Stimulated activated CD4-positive, alpha-beta T cell treated with anti-CD3 and anti-CD28 coated beads, Interleukin-15, amount 100 ng/mL, for 48 hours (primary cell): ENCODE measurements around the gene S100A4.
A peak's percentile ranks its signal among the peaks of the same experiment; 100 is the strongest.
"Not testable (repeated sequence)": the region's sequence is repeated elsewhere in the genome, so short reads cannot be mapped to it uniquely, and the experiment has no call there.

Source experiments
- DNase-seq, 2 donors: peaks; one replicate each; pipeline ENCODE4 v3.0.0-alpha.2; 2020; ENCODE audit warnings: low read depth in 2 of 2

The S100A4 gene

DNA sequence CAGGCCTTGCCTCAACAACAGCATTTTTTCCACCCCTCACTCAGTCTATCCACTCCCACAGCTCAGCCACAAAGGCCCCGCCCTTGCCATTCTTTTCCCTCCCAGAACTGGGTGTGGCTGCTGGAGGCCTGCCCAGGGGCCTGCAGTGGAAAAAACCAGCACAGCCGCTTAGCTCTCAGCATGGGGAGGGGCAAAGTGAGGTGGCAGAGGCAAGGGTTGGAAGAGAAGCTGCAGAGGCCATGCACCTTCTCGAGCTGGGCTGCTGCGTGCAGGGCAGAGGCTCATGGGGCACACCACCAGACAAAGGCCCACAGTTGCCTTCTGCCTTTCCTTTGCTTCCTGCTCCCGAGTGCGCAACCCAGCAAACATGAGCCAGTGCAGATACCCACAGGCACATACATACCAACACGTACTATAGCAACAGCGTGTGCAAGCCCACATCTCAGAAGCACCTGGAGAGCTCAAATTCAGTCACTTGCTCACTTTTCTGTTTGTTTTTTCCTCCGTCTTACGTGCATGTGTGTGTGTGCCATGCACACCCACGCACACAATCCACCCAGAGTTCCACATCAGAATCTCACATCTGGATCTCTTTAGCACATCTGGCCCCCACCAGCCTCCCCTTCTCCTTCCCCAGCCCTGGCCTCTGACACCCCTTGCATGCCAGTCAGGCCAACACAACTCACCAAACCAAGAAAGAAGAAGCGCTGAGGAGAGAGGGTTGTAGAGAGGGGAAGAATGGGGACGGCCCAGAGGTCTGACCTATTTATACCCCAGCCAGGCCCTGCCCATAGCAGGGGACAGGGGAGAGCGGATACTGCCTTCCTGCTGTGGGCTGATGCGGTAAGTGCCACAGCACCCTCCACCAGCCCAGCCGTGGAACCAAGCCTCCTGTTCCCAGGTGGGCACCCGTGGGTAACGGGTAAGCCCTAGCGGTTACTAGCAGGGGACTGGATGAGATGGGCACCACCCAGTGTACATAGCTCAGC lies at the start of gene S100A4:
Gene S100A4 (minus strand): TSS at position 740 of the 989 bp plus-strand sequence. CDS start 1,012 bp downstream, outside the sequence.
- peak; percentile 90 to 94 for DNase-seq

DNA sequence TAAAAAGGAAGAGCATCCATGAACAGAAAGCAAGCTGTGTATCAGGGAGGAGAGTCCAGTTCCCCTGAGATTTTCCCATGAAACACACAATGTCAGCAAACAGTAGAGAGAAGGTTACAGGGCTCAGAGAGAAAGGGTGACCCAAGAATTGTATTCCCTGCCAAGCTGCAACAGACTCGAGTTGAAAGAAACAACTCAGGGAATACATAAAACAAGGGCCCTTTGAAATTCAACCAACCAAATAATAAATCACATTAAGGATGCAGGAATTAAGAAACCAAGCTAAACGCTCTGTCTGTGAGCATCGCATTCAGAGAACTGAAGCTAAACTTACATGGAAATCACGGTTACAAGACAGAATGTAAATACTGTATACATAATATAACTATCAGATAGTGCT lies 47.1 kb upstream of the S100A4 start:
- DNase-seq, result no peak

DNA sequence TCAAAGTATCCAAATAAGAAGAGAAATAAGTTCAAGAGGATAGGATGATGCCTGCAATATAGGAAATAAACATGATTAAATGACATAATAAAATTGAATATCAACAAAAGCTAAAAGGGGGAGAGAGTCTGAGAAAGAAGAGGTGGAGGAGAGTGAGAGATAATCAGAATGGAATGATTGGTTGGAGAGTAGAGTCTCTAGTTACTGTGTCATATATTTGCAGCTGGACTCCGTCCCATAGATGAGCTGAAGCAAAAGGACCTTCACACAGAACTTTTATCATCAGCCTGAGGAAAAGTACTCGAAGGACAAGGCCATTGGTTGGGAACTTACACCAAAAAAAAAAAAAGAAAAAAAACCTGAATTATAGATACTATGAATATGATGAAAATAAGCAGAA lies 42.9 kb upstream of the S100A4 start:
- no peak for DNase-seq

DNA sequence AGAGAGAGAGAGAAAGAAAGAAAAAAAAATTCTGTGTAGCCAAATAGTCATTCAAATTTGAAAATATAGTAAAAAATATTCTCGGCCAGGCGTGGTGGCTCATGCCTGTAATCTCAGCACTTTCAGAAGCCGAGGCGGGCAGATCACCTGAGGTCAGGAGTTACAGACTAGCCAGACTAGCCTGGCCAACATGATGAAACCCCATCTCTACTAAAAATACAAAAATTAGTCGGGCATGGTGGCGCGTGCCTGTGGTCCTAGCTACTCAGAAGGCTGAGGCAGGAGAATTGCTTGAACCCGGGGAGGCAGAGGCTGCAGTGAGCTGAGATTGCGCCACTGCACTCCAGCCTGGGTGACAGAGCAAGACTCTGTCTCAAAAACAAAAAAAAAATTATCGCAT lies 42.4 kb upstream of the S100A4 start:
- not testable (repeated sequence) for DNase-seq

DNA sequence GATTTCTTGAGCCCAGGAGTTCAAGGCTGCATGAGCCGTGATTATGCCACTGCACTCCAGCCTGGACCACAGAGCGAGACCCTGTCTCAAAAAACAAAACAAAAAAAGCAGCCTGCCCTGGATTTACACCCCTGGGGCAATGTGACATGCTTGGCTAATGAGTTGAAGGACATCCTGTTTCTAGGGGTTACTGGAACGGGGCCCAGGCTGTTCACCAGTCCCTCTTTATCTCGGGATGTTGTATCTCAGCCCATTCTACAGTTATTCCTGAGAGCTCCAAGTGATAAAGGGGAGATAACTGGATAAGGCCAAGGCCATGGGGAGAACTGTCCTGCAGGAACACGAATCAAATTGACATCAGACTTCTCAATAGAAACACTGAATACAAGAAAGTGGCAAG lies 41.7 kb upstream of the S100A4 start:
- no peak for DNase-seq

DNA sequence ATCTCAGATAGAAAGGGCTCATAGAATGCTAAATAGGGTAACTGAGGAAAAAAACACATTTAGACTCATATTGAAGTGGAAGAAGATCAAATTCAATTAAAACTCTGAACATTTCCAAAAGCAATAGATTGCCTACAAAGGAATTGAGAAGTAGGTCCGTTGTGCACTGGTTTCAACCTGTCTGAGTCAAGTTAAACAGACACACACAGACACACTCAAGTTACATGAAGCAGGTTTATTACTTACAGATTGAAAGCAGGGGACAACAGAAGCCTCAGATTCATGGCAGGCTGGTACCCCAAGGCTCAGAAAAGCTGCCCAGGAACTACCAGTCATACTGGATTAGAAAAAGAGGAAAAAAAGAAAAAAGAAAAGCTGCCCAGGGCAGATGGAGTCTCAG lies 40.7 kb upstream of the S100A4 start:
- no peak for DNase-seq

DNA sequence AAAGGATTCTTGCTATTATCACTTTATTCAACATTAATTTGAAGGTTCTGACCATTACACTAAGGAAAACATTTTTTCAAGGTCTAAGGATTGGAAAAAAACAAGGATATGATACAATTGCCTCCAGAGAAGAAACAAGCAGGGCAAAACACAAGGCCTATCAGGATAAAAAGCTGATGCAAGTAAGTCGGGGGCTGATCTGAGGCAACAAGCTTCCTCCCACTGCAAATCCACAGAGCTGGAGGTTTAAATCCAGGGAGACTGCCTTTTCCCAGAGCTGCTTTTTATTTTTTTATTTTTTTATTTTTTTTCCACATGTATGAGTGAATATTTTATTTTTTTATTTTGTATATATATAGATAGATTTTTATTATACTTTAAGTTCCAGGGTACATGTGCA lies 39.4 kb upstream of the S100A4 start:
- DNase-seq, result no peak

DNA sequence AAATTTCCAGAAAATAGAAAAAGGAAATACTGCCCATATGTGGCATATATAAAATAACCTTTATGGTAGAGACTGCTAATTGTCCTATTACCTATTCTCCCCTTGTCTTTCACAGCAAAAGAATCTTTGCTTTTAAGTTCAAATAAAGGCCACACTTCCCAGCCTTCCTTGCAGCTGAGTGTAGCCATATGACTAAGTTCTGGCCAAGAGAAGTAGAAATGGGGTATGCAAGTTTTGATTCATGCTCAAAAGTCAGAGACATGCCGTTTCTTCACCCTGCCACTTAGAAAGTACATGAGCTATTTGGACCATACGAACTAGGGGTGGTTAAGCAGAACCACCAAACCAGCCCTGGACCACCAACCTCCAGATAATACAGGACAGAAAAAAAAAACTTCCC lies 38.4 kb upstream of the S100A4 start:
- no peak for DNase-seq

DNA sequence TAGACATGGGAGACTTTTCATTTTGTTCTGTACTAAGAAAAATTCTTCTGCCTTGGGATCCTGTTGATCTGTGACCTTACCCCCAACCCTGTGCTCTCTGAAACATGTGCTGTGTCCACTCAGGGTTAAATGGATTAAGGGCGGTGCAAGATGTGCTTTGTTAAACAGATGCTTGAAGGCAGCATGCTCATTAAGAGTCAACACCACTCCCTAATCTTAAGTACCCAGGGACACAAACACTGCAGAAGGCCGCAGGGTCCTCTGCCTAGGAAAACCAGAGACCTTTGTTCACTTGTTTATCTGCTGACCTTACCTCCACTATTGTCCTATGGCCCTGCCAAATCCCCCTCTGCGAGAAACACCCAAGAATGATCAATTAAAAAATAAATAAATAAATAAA lies 37.9 kb upstream of the S100A4 start:
- DNase-seq, result not testable (repeated sequence)

DNA sequence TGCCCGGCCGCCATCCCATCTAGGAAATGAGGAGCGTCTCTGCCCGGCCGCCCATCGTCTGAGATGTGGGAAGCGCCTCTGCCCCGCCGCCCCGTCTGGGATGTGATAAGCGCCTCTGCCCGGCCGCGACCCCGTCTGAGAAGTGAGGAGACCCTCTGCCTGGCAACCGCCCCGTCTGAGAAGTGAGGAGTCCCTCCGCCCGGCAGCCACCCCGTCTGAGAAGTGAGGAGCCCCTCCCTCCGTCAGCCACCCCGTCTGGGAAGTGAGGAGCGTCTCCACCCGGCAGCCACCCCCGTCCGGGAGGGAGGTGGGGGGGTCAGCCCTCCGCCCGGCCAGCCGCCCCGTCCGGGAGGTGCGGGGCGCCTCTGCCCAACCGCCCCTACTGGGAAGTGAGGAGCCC lies 37.2 kb upstream of the S100A4 start:
- not testable (repeated sequence) for DNase-seq

DNA sequence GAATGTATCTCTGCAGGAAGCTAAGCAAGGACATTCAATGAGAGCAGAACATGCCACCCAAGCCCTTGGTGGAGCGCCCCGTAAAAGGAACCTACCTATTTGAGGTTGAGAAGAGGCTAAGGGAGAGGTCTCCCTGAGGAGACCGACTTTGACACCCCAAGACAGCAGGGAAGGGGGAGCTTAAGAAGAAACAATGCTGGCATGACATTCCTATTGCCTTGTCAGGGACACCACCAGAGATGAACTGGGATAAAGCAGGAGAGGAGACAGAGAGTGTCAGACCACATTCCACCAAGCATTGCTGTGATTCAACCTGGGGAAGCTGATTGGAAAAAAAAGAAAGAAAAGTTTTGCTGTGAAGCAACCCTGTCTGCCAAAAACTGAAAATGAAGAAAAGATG lies 33.3 kb upstream of the S100A4 start:
- DNase-seq, result no peak

DNA sequence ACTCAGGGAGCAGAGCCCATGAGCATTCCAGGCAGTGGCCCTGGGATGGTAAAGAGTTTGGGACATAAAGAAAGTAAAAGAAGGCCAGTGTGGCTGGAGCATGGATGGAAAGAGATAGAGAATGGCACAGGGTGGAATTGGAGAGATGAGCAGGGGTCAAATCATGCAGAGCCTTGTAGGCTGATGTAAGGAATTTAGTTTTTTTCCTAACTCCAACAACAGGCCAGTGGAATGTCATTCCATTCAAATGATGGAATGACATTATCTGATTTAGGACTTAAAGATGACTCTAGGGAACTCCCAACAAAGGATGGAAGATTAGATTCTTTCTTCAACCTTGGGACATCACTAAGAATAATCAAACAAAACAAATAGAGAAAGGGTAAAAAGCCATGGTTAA lies 32.9 kb upstream of the S100A4 start:
- no peak for DNase-seq

DNA sequence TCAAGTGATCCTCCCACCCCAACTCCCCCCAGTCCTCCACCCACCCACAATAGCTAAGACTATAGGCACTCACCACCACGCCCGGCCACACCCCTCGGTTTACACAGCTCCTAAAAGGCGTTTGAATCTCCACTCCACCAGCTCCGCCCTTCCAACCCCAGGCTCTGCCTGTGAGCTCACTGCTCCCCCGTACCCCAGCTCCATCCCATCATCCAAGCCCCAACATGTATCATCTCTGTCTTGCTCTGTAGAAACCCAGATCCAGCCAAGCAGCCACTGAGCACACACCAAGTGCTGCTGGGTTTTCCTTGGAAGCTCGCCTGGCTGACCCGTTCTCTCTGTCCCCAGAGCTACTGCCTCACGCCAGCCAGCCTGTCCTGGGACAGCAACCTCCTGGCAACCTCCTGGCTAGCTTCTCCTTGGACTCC lies 32.0 kb upstream of the S100A4 start:
- DNase-seq, result no peak

DNA sequence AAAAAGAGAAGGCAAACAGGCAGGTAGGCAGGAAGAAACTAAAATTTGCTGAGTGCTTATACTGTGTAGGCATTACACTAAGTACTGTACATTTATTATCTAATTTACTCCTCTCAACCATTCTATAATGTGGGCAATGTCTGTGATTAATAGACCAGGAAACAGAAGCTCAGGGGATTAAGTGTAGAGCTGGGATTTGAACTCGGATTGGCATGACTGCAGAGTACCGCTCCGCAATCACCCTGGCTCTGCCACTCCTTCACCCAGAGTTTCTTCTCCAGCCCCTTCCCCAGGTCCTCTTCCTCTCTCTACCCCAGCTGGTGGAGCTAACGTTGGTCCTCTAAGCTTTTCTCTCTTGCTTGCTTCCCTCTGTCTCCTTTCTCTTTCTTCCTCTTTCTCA lies 31.5 kb upstream of the S100A4 start:
- DNase-seq, result no peak

DNA sequence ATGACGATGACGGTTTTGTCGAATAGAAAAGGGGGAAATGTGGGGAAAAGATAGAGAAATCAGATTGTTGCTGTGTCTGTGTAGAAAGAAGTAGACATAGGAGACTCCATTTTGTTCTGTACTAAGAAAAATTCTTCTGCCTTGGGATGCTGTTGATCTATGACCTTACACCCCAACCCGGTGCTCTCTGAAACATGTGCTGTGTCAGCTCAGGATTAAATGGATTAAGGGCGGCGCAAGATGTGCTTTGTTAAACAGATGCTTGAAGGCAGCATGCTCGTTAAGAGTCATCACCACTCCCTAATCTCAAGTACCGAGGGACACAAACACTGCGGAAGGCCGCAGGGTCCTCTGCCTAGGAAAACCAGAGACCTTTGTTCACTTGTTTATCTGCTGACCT lies 29.9 kb upstream of the S100A4 start:
- DNase-seq, result not testable (repeated sequence)

DNA sequence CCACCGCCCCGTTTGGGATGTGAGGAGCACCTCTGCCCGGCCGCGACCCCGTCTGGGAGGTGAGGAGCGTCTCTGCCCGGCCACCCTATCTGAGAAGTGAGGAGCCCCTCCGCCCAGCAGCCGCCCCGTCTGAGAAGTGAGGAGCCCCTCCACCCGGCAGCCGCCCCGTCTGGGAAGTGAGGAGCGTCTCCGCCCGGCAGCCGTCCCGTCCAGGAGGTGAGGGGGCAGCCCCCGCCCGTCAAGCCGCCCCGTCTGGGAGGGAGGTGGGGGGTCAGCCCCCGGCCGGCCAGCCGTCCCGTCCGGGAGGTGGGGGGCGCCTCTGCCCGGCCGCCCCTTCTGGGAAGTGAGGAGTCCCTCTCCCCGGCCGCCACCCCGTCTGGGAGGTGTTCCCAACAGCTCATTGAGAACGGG lies 29.5 kb upstream of the S100A4 start:
- not testable (repeated sequence) for DNase-seq

DNA sequence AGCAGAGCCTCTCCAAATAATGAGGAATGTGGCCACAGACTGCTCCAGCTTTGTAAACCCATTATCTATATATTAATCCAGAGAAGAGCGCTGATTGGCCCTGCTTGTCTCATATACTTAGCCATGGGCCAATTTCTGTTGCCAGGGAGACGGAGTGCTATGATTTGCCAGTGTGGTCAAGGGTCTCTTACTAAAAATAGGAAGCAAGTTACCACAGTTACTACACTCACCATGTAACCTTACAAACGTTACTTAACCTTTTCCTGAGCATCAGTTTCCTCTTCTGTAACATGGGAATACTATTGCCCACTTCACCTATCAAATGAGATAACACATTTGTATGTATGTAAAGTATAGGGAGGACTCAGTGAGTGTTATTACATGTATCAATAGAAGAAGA lies 27.7 kb upstream of the S100A4 start:
- no peak for DNase-seq

DNA sequence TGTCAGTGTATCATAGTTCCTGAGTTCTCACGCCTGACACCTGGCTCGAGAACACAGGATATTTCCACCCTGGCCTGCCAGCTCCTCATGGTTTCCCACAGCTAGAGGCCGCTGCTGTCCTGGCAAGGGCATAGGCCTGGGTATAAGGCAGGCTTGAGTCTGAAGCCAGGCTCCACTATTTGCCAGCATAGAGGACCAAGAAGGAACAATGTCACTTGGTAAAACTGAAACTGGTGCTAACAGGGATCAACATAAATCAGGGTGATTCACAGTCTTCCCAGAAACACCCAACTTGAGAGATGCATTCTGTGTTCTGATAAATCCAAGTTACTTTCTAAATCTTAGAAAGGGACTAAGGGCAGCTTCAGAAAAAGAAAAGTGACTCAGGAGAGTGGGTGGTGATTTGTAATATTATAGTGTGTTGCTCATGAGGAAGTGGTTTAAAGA lies 27.0 kb upstream of the S100A4 start:
- DNase-seq, result peak; percentile 57 to 64

DNA sequence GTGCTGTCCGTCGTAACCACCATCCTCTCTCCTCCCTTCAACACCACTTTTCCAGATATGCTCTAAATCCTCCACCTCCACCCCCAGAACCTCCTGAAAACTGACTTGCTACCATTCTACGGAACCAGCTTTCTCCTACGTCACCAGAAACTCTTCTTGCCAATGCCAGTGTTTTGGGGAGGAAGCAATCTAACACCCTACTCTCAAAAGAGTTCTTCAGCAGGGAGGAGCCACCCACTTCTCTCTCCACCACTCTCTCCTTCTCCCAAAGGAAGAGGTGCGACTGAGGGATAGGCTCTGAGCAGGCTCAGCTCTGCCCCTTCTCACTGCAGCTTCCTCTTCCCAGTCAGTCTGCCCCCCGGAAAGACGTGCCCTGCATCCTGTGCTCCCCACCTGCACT lies 26.1 kb upstream of the S100A4 start:
- no peak for DNase-seq

DNA sequence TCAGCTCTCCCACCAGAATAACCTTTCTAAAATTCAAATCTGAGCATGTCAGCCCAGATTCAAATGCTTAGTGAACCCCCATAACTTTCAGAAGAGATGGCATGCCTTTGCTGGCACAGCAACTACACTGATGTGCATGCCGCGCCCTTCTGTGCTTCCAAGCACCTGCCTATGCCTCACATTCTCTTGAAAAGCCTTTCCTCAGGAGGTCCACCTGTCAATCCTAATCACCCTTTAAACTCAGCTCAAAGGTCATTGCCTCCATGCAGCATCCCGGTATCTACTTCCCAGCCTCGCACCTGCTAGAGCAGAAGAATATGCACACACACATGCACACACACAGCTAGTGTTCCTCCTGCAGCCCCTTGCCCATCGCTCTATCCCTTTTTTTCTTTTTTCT lies 25.3 kb upstream of the S100A4 start:
- DNase-seq, result no peak

DNA sequence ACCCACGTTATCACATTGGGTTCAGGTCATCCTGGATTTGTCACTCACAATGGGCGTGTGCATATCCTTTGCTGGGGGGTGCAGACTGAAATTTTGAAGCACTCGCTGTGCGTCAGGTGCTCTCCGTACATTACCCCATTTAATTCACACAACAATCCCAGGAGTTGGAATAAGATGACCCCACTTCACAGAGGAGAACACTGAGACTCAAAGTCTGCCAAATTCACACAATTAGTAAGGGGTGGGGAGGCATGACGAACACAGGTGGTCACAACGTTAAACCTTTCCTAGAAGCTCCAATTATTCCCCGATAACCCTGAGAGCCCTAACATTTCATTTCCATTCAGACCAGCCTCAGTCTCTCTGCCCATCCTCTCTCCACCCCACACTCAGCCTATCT lies 23.9 kb upstream of the S100A4 start:
- DNase-seq, result no peak

DNA sequence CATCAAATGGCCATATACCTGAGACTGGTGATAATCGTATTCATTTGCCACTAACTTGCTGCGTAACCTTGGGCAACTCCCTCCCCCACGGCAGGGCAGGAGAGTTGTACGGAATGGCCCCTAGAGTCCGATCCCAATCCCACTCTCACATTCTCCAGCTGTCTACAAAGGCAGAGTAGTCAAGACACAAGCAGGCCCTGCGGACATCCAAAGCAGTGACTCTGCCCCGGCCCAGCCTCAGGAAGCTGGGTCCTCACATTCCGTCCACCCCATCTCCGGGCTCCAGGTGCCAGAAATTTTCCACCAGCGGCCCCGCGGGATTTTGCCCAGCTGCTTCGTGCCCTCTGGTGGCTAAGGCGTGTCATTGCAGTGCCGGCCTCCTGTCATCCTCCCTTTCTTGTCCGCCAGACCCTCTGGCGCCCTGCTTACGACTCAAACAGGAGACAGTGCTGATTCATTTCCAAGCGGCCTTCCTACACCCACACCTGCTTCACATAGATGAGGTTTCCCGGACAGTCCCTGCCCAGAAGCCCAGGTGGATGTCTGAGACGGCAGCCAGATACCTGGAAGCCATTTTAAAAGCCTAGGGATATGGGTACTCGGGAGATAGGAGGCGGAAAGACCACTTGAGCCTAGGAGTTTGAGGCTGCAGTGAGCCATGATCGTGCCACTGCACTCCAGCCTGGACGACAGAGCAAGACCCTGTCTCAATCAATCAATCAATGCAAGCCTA lies 22.9 kb upstream of the S100A4 start:
- DNase-seq, result peak; percentile 82 to 83
